T47D (cell line): ENCODE data around the gene ITPKB.

ENCODE experiments used
- DNase-seq, 2 experiments: peaks; one replicate each; pipeline versions ENCODE4 v3.0.0 to v3.0.0-alpha.2; 2011 to 2012; ENCODE audit warnings: low read depth in 1 of 2, low spot score in 1 of 2
- JUND ChIP-seq: IDR thresholded peaks from 2 replicates; pipeline ENCODE4 v1.6.1; 2012; ENCODE audit warnings: low read depth
- in situ Hi-C: cut with HindIII; loops from 2 replicates; pipeline ENCODE4 v1.10.0; 2016; ENCODE audit warnings: low sequenced_read_pairs, low pct_unique_long_range_greater_than_20kb

ITPKB gene

GRCh38 chr1:226598455-226598849 is 140.6 kb downstream of the ITPKB start:
- in situ Hi-C loops, result no loop called here
- DNase-seq, result peak in 1 of 2 experiments; percentile 16
- no peak for TF ChIP-seq JUND

GRCh38 chr1:226597616-226598454 is 141.2 kb downstream of the ITPKB start:
- no peak for DNase-seq
- TF ChIP-seq JUND, result no peak
- in situ Hi-C loops, result no loop called here

GRCh38 chr1:226596531-226597165 is 142.4 kb downstream of the ITPKB start:
- in situ Hi-C loops, result no loop called here
- TF ChIP-seq JUND, result no peak

GRCh38 chr1:226593541-226593940 is 145.5 kb downstream of the ITPKB start:
- no peak for TF ChIP-seq JUND
- DNase-seq, result no peak
- in situ Hi-C loops, result no loop called here

More at GRCh38 chr1:226596531-226597165, 142.4 kb downstream of the ITPKB start:
- no peak for DNase-seq

GRCh38 chr1:226590614-226591013 is 148.5 kb downstream of the ITPKB start:
- in situ Hi-C loops, result no loop called here
- DNase-seq, result no peak
- TF ChIP-seq JUND, result no peak

GRCh38 chr1:226589008-226589733 is 149.9 kb downstream of the ITPKB start:
- no peak for DNase-seq
- no peak for TF ChIP-seq JUND
- in situ Hi-C loops, result no loop called here

DNA sequence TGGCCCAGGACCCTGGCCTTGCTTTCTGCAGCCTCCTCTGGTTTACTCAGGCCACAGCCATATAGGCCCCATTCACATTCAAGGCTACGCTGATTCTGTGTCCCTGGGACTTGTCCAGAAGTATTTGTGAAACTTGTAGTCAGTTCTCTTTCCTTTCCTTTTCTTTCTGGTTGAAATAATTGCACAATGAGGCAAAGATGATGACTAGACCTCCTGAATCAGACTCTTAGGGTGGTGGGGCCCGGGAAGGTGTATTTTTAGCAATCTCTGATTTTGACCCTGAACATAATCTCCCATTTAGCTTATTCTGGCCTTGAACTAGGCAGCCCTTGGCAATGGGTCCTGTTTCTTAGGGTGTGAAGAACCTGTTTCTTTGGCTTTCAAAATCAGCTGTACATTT is 150.6 kb downstream of the ITPKB start:
- in situ Hi-C loops, result no loop called here
- no peak for TF ChIP-seq JUND
- DNase-seq, result no peak

DNA sequence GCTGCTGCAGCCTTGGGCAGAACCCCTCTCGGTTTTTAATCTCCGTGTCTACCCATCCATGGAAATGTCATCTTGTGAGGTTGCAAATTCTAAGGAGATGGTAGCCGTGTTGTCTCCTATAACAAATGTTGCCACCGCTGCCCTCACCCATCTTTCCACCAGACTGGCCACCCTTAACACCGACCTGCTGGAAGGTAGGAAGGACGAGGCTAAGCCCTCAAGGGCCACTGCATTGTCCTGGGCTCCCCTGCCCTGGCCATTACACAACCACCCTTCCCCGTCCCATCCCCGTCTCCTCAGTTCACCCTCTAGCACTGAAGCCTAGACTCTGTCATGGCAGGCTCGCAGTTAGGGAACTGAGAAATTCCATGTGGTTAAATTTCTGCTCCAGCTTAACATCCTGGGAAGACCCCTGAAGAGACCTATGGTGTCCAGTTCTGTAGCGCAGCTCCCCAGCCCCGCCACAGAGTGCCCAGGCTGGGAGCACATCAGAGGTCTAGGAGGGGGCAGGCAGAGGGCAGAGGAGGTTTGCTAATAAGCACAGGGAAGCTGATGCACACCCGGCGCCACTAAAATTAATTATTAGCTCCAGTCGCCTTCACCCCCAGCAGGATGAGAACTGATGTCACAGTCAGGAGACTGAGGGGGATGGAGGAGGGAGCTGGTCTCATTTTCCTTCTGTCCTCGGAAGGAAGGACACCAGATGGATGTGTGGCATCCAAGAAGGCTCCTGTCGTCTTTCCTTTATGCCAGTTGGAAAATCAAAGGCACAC is 152.2 kb downstream of the ITPKB start:
- no peak for TF ChIP-seq JUND
- no peak for DNase-seq
- in situ Hi-C loops, result no loop called here

DNA sequence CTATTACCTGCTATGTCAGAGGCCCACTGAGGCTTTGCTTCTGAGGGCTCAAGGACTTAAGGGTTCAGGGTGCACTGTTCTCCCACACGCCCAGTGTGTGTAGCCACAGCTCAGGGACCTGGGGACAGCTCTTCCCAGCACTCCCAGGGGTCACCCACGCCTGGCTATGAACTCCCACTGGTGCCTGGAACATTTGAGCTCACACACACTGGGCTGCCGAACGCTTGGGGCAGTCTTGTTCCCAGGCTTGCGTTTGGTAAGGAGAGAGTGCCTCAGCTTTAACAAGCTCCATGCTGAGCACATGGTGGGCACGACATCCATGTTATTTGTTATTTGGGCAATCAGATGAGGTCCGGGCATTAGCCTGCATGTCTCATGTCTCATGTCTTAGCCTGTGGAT is 153.0 kb downstream of the ITPKB start:
- no peak for TF ChIP-seq JUND
- no peak for DNase-seq
- in situ Hi-C loops, result no loop called here

GRCh38 chr1:226584164-226584563 is 154.9 kb downstream of the ITPKB start:
- TF ChIP-seq JUND, result no peak
- no peak for DNase-seq
- in situ Hi-C loops, result no loop called here

DNA sequence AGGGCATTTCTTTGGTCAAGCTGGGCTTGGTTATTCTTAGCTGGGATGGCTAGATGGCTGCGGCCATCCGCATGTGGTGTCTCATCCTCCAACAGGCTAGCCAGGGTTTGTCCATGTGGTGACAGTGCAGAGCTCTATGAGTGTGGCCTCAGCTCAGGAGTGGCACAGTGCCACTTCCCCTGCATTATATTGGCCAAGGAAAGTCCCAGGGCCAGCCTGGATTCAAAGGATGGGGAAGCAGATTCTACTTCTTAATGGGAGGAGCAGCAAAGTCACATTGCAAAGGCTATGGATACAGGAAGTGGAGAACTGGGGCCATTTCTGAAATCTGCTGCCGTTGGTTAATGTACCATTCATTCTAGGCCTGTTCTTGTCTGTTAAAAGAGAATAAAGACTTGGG is 156.1 kb downstream of the ITPKB start:
- no peak for DNase-seq
- no peak for TF ChIP-seq JUND

More for the DNA sequence above, 156.1 kb downstream of the ITPKB start:
- in situ Hi-C loops, result no loop called here
